ENCODE data around the gene CLDND1.

- no peak for TF ChIP-seq POLR2A (IDR thresholded peaks at IDR 0.05)
- no peak for TF ChIP-seq CTCF (IDR thresholded peaks at IDR 0.05)
- no peak for TF ChIP-seq POLR2AphosphoS5 (IDR thresholded peaks at IDR 0.05)
These were observed 28.5 kb upstream of the CLDND1 start for GRCh38 chr3:98551236-98551635.

All from upper lobe of left lung (tissue), 4 donors.